GM18873 (cell line): ENCODE data around the gene DEFB113.

Source experiments
- ATAC-seq: cut with Tn5 transposase; IDR thresholded peaks from one replicate; pipeline ENCODE4 v1.9.1; 2021; ENCODE audit warnings: mild to moderate bottlenecking, moderate library complexity, moderate number of reproducible peaks; ENCODE audit not compliant: unreplicated experiment, low FRiP score

DEFB113 gene

GRCh38 chr6:49937811-49938210 lies 31.6 kb downstream of the DEFB113 start:
- no peak for ATAC-seq

GRCh38 chr6:49937017-49937416 lies 32.4 kb downstream of the DEFB113 start:
- no peak for ATAC-seq

- no peak for ATAC-seq
Observed at GRCh38 chr6:49935387-49935786, 34.0 kb downstream of the DEFB113 start.

GRCh38 chr6:49934770-49935169 lies 34.7 kb downstream of the DEFB113 start:
- no peak for ATAC-seq

- no peak for ATAC-seq
Observed at GRCh38 chr6:49933526-49933925, 35.9 kb downstream of the DEFB113 start.

GRCh38 chr6:49929340-49929739 lies 40.1 kb downstream of the DEFB113 start:
- ATAC-seq = no peak

GRCh38 chr6:49923826-49924225 lies 45.6 kb downstream of the DEFB113 start:
- no peak for ATAC-seq

GRCh38 chr6:49919935-49920644 lies 49.3 kb downstream of the DEFB113 start:
- no peak for ATAC-seq

GRCh38 chr6:49919261-49919660 lies 50.2 kb downstream of the DEFB113 start:
- ATAC-seq = no peak

- ATAC-seq = no peak
Observed at GRCh38 chr6:49918787-49919186, 50.6 kb downstream of the DEFB113 start.
